ENCODE data around the gene RPL28.
"Not testable (repeated sequence)": the region's sequence is repeated elsewhere in the genome, so short reads cannot be mapped to it uniquely, and the experiment has no call there.

Gene RPL28

DNA sequence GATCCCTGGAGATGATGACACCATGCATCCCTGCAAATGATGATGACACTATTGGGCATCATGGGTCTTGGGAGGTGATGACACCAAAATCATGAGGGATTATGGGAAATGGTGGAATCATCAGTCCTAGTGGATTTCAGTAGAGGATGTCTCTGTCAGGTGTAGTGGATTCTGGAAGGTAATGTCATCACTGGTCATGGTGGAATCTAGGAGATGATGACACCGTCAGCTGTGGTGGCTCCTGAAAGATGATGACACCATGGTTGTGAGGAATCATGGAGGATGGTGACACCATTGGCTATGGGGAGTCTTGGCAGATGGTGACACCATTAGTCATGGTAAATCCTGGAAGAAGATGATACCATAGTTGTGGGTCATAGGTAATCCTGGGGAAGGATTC lies 45.5 kb downstream of the RPL28 start:
- no peak for DNase-seq

DNA sequence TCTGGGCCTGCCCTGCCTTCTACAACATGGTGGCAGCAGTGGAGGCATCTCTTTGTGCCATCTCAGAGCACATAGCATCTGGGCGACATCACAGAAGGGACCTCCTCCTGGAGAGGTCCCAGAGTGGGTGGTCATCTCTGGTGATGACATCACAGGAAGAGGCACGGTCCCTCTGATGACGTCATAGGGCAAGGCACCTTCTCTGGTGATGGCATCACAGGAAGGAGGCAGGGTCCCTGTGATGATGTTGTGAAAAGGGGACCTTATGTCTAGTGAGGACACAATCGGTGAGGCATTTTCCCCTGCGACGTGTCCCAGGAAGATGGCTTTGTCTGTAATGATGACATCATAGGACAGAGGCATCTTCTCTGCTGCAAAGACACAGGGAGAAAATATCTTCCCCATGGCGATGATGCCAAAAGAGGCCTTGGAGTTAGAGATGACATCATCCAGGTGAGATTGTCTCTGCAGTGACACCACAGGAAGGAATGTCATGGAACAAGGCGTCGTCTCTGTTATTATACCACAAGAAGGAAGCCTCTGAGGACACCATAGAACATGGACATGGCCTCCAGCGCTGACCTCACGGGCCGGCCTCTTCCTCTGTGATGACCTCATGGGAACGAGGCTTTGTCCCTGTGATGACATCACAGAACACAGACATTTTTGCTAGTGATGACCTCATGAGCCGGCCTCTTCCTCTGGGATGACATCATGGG lies 46.7 kb downstream of the RPL28 start:
- DNase-seq = no peak

GRCh38 chr19:55433292-55433691 lies 47.6 kb downstream of the RPL28 start:
- DNase-seq = no peak

GRCh38 chr19:55434356-55434919 lies 48.7 kb downstream of the RPL28 start:
- DNase-seq = no peak

DNA sequence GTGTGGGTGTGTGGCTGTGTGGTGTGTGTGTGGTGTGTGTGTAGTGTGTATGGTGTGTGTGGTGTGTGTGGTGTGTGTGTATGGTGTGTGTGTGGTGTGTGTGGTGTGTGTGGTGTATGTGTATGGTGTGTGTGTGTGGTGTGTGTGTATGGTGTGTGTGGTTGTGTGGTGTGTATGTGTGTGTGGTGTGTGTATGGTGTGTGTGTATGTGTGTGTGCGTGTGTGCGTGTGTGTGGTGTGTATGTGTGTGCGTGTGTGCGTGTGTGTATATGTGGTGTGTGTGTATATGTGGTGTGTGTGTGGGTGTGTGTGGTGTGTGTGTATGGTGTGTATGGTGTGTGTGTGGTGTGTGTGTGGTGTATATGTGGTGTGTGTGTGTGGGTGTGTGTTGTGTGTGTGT lies 49.3 kb downstream of the RPL28 start:
- DNase-seq = no peak

- DNase-seq = peak; percentile 9
Observed at GRCh38 chr19:55436847-55437246, 51.1 kb downstream of the RPL28 start.

DNA sequence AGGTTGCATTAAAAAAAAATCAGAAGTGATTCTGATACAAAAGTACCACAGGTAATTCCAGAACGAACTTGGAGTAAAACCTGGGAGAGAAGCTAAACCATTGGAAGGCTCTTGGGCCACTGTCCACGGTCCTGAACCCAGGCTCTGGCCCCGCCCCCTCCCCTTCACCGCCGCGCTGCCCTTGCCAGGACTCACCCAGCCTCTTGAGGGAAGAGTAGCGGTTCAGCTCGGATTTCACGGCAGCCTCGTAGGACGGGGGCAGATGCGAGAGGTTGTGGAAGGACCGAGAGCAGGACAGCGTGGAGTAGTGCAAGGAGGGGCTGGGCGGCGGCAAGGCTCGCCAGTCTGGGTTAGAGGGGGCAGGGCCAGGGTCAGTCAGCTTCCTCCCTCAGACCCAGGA lies 51.7 kb downstream of the RPL28 start:
- peak; percentile 80 for DNase-seq

GRCh38 chr19:55439052-55439451 lies 53.3 kb downstream of the RPL28 start:
- no peak for DNase-seq

- DNase-seq = peak; percentile 27
Observed at GRCh38 chr19:55440411-55441105, 54.8 kb downstream of the RPL28 start.

- DNase-seq = no peak
Observed at GRCh38 chr19:55441319-55441691, 55.6 kb downstream of the RPL28 start.

GRCh38 chr19:55441692-55442321 lies 56.1 kb downstream of the RPL28 start:
- no peak for DNase-seq

DNA sequence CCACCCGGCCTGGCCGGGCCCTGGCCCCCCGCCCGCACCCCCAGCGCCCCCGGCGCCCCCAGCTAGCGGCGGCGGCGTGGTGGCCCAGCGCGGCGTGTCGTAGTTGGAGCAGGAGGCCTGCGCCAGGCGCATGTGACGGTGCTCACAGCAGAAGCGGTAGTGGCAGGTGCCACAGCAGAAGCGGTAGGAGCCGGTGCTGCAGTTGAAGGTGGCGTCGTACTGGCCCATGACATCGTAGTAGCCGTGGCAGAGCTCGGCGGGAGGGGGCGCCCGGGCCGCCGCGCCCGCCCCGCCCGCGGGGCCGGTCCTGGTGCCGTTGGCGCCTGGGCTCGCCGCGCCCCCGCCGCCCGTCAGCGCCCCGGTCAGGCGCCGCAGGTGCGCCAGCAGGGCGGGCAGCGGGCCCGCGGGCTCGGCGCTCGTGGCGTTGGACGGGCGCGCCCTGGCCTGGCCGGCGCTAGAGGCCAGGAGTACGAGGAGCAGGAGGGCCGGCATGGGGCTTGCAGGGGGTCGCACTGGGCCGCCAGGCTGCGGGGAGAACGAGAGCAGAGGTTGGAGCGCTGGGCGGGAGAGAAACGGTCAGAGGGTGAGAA lies 56.7 kb downstream of the RPL28 start:
- no peak for DNase-seq

DNA sequence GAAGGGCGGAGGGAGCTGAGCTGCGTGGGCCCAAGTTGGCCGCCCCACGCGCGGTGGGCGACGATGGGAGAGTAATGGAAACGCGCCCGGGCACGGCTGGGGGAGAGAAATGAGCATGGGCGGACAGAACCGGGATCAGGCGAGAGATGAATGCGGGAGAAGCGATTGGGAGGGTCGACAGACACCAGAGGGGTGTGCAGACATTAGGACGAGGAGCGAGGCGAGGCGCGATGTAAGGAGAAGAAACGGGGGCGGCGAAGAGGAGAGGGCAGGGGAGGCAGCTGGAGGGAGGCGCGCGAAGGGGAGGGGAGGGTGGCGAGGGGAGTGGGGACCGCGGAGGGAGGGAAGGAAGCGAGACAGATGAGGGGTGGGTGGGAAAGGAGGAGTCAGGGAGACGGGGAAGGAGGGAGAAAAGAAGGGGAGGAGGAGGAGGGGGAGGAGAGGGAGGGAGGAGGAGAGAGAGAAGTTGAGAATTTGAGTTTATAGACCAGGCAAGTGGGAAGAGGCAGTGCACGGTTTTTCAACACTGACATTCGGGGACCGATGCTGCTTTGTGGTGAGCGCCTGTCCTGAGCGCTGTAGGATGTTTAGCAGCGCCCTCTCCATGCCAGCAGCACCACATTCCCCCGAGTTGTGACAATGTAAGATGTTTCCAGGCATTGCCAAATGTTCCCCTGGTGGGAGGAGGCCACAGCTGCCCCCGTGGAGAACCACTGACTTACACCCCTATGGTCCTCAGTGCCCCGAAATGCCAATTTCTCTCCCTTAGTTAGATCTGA lies 57.5 kb downstream of the RPL28 start, which contains the start of gene SHISA7:
TSS of gene SHISA7 (minus strand) at position 256 of the 779 bp plus-strand sequence. CDS start 437 bp downstream, outside the sequence.
- DNase-seq = no peak

DNA sequence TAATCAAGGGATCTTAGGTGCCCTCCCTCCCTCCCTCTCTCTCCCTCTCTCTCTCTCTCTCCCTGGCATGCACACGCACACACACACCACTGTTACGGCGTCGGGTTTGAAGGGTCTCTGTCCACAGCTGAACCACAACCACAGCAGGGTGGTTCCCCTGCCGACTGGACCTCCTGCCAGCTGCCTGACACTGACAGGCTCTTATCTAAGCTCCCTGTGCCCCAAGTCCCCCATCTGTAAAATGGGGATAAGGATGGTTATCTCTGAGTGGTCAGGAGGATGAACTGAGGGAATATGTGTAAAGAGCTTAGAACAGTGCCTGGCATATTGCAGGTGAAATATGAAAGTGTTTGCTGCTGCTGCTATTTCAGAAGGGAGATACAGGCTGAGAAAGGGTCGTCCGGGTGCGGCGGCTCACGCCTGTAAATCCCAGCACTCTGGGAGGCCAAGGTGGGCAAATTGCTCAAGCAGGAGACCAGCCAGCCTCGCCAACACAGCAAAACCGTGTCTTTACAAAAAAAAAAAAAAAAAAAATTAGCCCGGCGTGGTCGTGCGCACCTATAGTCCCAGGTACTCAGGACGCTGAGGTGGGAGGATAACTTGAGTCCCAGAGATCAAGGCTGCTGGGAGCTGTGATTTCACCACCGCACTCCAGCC lies 58.2 kb downstream of the RPL28 start:
- DNase-seq = no peak

DNA sequence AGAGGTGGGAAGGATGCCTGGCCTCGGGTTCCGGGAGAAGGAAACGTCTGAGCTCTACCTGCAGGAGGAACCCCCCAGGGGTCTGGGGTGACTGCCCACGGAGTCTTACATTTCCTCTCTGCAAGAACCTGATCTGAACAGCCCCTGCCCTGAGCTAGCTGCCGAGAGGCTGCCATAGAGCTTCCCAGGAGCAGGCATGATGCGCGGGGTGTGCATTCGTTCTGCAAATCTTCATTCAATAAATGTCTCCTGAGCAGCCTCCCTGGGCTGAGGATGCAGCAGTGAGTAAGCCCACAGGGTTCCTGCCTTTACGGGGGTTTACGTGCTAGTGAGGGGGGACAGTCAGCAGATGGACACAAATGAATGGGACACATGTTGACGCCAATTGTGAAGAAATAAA lies 58.9 kb downstream of the RPL28 start:
- DNase-seq = no peak

DNA sequence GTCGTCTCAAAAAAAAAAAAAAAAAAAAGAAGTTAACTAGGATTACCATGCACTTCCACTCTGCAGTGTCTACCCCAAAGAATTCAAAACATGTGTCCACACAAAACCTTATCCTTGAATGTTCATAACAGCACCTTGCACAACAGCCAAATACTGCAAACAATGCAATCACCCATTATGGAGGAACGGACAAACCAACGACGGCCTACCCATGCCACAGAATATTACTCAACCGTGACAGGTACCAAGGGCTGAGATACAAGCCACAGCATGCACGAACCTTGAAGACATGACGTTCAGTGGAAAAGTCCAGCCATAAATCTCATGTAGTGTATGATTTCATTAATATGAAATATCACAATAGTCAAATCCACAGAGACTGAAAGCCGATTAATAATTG lies 60.3 kb downstream of the RPL28 start:
- no peak for DNase-seq

DNA sequence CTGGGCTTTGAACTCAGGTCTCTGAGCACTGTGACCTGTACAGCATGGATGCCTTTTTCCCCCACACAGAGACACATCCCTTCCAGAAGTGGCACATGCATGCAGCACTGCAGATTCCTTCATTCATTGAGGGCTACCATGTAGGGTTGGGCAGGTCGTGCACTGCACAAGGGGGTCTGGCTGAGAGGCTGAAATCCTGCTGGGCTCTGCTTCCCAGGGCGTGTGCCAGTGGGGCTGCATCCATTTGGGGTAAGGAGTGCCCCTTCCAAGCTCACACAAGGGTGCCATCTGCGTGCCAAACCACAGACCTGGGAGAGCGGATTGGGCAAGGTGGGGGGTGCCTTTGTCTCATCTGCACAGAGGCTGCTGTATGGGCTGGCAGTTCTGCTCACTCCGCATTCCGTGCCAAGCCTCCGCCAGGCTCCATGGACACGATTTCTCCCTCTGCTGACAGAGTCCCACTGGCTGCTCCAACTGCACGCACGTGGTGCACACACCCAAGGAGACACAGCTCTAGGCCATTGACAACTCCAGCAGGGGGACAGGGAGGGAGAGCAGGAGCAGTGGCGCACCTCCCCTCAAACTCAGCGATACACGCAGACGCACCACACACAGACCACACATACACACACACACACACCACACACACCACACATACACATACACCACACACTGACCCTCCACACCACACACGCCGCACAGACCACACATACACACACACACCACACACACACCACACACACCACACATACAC lies 61.9 kb downstream of the RPL28 start:
- DNase-seq = no peak

GRCh38 chr19:55448175-55448490 lies 62.4 kb downstream of the RPL28 start:
- not testable (repeated sequence) for DNase-seq

- no peak for DNase-seq
Observed at GRCh38 chr19:55449469-55449868, 63.7 kb downstream of the RPL28 start.

DNA sequence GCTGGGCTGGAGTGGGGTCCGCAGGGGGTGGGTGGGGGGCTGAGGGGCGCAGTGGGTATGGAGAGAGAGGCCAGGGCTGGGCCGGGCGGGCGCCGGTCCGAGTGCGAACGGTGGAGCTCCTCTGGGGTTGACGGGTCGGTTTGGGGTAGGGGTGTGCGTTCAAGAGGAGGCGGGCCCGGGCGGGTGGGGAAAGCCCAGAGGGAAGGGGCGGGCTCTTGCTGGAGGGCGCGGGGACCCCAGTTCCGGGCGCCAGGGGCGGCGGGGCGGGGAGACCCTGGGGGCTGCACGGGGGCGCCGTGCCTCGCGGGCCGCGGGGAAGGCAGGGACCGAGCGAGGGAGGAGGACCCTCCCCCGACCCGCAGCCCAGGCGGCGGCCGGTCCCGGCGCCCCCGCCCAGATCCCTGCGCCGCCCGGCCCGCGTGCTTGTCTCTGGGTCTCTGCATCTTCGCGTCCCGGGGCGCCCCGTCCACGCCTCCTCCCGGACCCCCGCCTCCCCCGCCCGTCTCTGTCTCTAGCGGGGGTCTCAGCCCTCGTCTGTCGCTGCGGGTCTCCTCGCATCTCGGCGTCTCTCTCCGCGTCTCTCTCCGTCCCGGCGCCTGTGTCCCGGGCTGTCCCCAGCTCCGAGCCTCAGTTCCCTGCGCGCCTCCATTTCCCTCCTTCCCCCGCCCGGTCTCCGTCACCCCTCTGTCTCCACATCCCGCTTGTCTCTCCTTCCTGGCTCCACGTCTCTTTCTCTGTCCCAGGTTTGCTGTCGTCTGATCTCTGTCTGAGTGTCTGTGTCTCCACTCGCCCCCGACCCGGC lies 65.6 kb downstream of the RPL28 start:
- DNase-seq = no peak

All from left hindlimb (tissue), 1 donor.